Nephron progenitor cell (in vitro differentiated cells): Measurements from ENCODE around the gene AQP9.
"Not testable (repeated sequence)": the region's sequence is repeated elsewhere in the genome, so short reads cannot be mapped to it uniquely, and the experiment has no call there.

Experiments used
- DNase-seq: peaks from one replicate; pipeline ENCODE4 v3.0.0; 2021
- H3K27ac Mint-ChIP-seq: 2 replicates; pipeline ENCODE4 v1.8.0; 2021; ENCODE audit warnings: mild to moderate bottlenecking, moderate library complexity, mixed read lengths
- H3K27me3 Mint-ChIP-seq: 2 replicates; pipeline ENCODE4 v1.8.0; 2021; ENCODE audit warnings: mild to moderate bottlenecking, low read depth, mixed read lengths; ENCODE audit not compliant: poor library complexity
- H3K36me3 Mint-ChIP-seq: 2 replicates; pipeline ENCODE4 v1.8.0; 2021; ENCODE audit warnings: low read depth, mixed read lengths
- H3K4me1 Mint-ChIP-seq: 2 replicates; pipeline ENCODE4 v1.8.0; 2021; ENCODE audit warnings: mixed read lengths
- H3K4me3 Mint-ChIP-seq: 2 replicates; pipeline ENCODE4 v1.8.0; 2021; ENCODE audit warnings: mild to moderate bottlenecking, moderate library complexity, mixed read lengths
- H3K9me3 Mint-ChIP-seq: 2 replicates; pipeline ENCODE4 v1.8.0; 2021; ENCODE audit warnings: mild to moderate bottlenecking, moderate library complexity, mixed read lengths
- CTCF ChIP-seq: fragments of 200-600 bp; sonication (generic); IDR thresholded peaks from 2 replicates; pipeline ENCODE4 v1.5.0; 2021; ENCODE audit warnings: antibody characterized with exemption

The AQP9 gene

DNA sequence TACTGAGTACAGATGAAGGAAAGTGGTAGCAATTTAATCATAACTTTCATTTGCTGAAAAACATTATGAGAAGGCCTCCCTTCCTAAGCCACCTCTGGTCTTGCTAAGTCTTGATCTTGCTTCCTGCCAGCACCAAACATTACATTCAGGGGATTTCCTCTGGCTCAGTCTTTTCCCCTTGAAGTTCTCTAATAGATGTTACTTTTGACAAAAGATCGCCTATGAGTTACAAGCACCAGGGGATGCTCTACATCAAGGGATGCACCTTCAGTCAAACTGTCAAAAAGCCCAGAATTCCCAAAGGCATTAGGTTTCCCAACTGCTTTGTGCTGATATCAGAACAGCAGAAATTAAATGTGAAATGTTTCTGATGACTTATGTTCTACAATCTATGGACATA lies 47.3 kb downstream of the AQP9 start:
- H3K4me1 Mint-ChIP-seq: no peaks in the 10 kb centered on the region

DNA sequence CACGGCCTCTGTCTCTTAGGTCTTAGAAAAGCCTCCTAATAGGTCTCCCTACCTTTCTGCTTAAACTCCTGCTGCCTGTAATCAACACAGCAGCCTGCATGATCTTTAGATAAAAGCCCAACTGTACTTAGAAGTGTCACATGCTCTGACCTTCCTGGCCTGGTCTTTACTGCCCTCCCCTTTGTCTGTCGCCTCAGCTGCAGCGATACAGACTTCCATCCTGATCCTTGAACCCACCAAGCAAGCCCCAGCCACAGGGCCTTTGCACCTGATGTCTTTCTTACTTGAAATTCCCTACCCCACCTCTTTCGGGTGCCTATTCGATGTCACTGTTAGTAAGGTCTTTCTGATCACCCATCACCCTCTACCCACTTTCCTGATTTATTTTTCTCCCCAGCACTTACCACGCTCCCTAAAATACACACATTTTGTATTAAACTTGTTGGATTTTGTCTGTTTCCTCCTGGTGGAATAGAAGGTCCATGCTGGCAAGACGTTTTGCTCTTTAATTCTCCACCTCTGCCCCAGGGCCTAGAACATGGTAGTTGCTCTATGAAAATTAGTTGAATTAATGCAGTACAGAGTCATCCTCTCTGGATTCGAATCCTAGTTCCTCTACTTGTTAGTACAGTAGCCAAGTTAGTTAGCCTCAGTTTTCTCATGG lies 51.1 kb downstream of the AQP9 start:
- no peaks in the 10 kb centered on the region for H3K36me3 Mint-ChIP-seq
- peaks cover 6% of the 10 kb centered on the region for H3K9me3 Mint-ChIP-seq
- H3K4me3 Mint-ChIP-seq: no peak overlapping the region
- no peak for TF ChIP-seq CTCF
- H3K4me1 Mint-ChIP-seq: no peaks in the 10 kb centered on the region
- no peaks in the 10 kb centered on the region for H3K27me3 Mint-ChIP-seq
- H3K27ac Mint-ChIP-seq: no peak overlapping the region
- DNase-seq: no peak

More for the DNA sequence above, 47.3 kb downstream of the AQP9 start:
- no peak for TF ChIP-seq CTCF
- Mint-ChIP-seq H3K27ac (no peak overlapping the region), H3K36me3 (no peaks in the 10 kb centered on the region), H3K9me3 (no peaks in the 10 kb centered on the region), H3K27me3 (no peaks in the 10 kb centered on the region), H3K4me3 (no peak overlapping the region)
- DNase-seq: no peak

DNA sequence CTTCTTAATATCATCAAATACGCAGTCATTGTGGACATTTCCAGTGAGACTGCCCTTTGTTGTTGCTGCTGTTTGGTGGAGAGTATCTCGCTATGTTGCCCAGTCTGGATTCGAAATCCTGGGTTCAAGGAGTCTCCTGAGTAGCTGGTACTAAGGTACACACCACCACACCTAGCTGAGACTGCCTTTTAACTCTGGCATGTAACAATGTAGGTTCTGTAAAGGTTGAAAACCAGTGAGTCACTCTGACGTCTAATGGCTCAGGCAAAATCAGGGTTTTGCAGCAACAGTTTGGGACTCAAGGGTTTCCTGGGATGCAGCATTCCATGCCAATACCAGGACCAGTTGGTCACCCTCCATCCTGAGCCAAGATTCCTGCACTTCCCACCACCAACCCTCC lies 52.2 kb downstream of the AQP9 start:
- Mint-ChIP-seq H3K4me1 (no peaks in the 10 kb centered on the region), H3K27me3 (no peaks in the 10 kb centered on the region), H3K9me3 (peaks cover 18% of the 10 kb centered on the region), H3K4me3 (no peak overlapping the region), H3K27ac (no peak overlapping the region), H3K36me3 (peaks cover 6% of the 10 kb centered on the region)
- no peak for TF ChIP-seq CTCF
- no peak for DNase-seq

GRCh38 chr15:58193636-58194035 lies 55.5 kb downstream of the AQP9 start:
- H3K9me3 Mint-ChIP-seq: peaks cover 35% of the 10 kb centered on the region
- not testable (repeated sequence) for H3K27ac Mint-ChIP-seq, H3K27me3 Mint-ChIP-seq, H3K4me3 Mint-ChIP-seq, H3K36me3 Mint-ChIP-seq, DNase-seq, H3K4me1 Mint-ChIP-seq

GRCh38 chr15:58200739-58201138 lies 62.6 kb downstream of the AQP9 start:
- Mint-ChIP-seq H3K9me3 (peaks cover 14% of the 10 kb centered on the region), H3K27me3 (peaks cover 4% of the 10 kb centered on the region), H3K27ac (no peak overlapping the region), H3K4me3 (no peak overlapping the region), H3K4me1 (no peaks in the 10 kb centered on the region), H3K36me3 (no peaks in the 10 kb centered on the region)
- TF ChIP-seq CTCF: no peak
- DNase-seq: no peak

DNA sequence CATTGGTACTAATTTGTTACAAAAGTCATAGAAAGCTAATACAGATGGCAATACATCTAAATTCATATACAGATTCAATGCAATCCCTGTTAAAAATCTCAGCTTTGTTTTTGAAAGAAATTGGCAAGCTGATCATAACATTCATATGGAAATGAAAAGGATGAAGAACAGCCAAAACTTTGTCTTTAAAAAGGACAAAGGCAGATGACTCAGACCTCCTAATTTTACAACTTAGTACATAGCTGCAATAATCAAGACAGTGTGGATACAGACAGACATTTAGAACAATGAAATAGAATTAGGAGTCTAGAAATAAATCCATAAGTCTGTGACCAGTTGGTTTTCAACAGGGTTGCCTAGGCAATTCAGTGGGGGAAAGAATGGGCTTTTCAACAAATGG lies 63.3 kb downstream of the AQP9 start:
- Mint-ChIP-seq H3K9me3 (peaks cover 8% of the 10 kb centered on the region), H3K36me3 (no peaks in the 10 kb centered on the region), H3K4me1 (no peaks in the 10 kb centered on the region), H3K27ac (no peak overlapping the region), H3K27me3 (peaks cover 4% of the 10 kb centered on the region), H3K4me3 (no peak overlapping the region)
- no peak for DNase-seq
- no peak for TF ChIP-seq CTCF
